Pancreas (tissue), 10 donors: ENCODE data around the gene ZNF775. TPM values are rescaled to one million over a fixed set of nuclear protein-coding genes. Genes with fewer than 3 reads are reported as not detected.

Experiments
- ATAC-seq, 4 donors: fragments of 200-7000 bp; cut with Tn5 transposase; one replicate each; pipeline versions ENCODE4 v1.8.0 to v1.9.1; 2020; ENCODE audit warnings: mild to moderate bottlenecking in 4 of 4, moderate library complexity in 4 of 4
- DNase-seq, 6 donors: peaks; one replicate each; pipeline ENCODE4 v3.0.0-alpha.2; 2020
- FAIRE-seq: peaks from 2 replicates; lab custom pipeline; 2012; peaks lifted over from hg19 to GRCh38; lab: Jason Lieb, UNC
- H3K27ac ChIP-seq, 4 donors: fragments of 200-600 bp; sonication (generic); 1 replicate in 3 of 4; 2 replicates in 1 of 4; pipeline versions ENCODE4 v1.5.0 to v1.8.0; 2020
- H3K27me3 ChIP-seq, 4 donors: fragments of 200-600 bp; one replicate each; pipeline ENCODE4 v1.8.0; 2021
- H3K36me3 ChIP-seq, 3 donors: fragments of 200-600 bp; sonication (generic) in 1 of 3; one replicate each; pipeline versions ENCODE4 v1.5.0 to v1.8.0; 2020 to 2021
- H3K4me1 ChIP-seq, 3 donors: fragments of 200-600 bp; one replicate each; pipeline ENCODE4 v1.8.0; 2021
- H3K4me3 ChIP-seq, 4 donors: fragments of 200-600 bp; sonication (generic) in 2 of 4; one replicate each; pipeline versions ENCODE4 v1.5.0 to v1.8.0; 2020 to 2021
- H3K9me3 ChIP-seq, 4 donors: fragments of 200-600 bp; one replicate each; pipeline ENCODE4 v1.8.0; 2021
- WGBS, 2 donors: extraction: QIAGEN DNeasy Blood & Tissue Kit; methylation state at CpG; one replicate each; pipeline ENCODE4 v1.1.7; 2013; 5-methylcytosine and 5-hydroxymethylcytosine counted together
- intact Hi-C, 3 donors: fragments of 100-400 bp; cut with DNase I; formaldehyde crosslinking; loops; one replicate each; pipeline versions ENCODE4 v1.11.1 to v1.14.2; 2022
- polyA plus RNA-seq, 2 donors: library from polyadenylated mRNA; stranded (reverse); fragments of 200-250 nt; gene quantifications; one replicate each; pipeline ENCODE4 v1.2.3, GENCODE V29; 2013
- total RNA-seq, 6 donors: library from RNA; stranded (reverse); fragmentation: NEBNext Ultra II Directional in 4 of 6; extraction: Animal tissue kit (Norgen Biotek cat#: 25700) in 4 of 6; gene quantifications; one replicate each; pipeline versions ENCODE4 v1.2.1 to v1.2.4, GENCODE V29; 2021 to 2023
- TF ChIP-seq, protein P1 (sequence below), 4 donors: fragments of 200-600 bp; sonication (generic) in 3 of 4; IDR thresholded peaks; one replicate each; pipeline versions ENCODE4 v1.5.0 to v1.8.0; 2021; ENCODE audit warnings: antibody characterized with exemption in 4 of 4
- donor health status: healthy with polysubstance abuse.
- donor health status: DM: no; HTN: no; CAD: no; lungs with moderate emphysema.
- donor health status: DM: no; HTN: no; CAD: no.
- donor health status: control.
- donor health status: control.
- donor health status: Bipolar disorder and iron deficiency.
- donor health status: DM: yes; HTN: yes; CAD: no.
- donor health status: DM: no; HTN: no; CAD: no.
- donor health status: DM: no; HTN: no; CAD: no.
- donor health status: DM: yes; HTN: yes; CAD: no.

ZNF775 gene
- total and polyA plus RNA-seq, 8 donors: 2.0 to 7.4 (median 2.9) TPM

- FAIRE-seq: no peak
Observed at GRCh38 chr7:150441524-150441923, 62.4 kb downstream of the ZNF775 start.

DNA sequence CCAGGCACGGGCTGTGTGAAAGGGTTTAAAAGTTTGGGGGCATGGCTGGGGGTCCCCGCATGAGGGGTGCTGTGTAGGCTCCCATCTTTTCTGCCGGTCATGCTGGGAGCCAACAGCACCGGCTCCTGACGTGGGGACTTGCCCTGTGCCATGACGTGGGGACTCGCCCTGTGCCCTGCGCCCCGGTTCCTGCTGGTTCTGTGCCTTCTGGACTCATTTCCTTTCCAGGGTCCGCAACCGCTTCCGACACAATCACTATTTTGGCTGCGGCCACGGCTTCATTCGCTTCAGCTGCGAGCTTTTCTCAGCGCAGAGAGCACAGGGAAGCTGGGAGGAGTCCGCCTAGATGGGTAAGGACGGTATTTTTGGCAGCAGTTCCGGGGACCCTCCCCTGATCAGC, 63.7 kb downstream of the ZNF775 start:
- FAIRE-seq (no peak), DNase-seq (no peak), ATAC-seq (no peak)
- Histone ChIP-seq H3K27ac (no peak overlapping the region), H3K27me3 (no peaks in the 10 kb centered on the region), H3K9me3 (no peaks in the 10 kb centered on the region), H3K4me1 (no peaks in the 10 kb centered on the region), H3K36me3 (no peaks in the 10 kb centered on the region), H3K4me3 (no peak overlapping the region)
- TF ChIP-seq, protein P1, sequence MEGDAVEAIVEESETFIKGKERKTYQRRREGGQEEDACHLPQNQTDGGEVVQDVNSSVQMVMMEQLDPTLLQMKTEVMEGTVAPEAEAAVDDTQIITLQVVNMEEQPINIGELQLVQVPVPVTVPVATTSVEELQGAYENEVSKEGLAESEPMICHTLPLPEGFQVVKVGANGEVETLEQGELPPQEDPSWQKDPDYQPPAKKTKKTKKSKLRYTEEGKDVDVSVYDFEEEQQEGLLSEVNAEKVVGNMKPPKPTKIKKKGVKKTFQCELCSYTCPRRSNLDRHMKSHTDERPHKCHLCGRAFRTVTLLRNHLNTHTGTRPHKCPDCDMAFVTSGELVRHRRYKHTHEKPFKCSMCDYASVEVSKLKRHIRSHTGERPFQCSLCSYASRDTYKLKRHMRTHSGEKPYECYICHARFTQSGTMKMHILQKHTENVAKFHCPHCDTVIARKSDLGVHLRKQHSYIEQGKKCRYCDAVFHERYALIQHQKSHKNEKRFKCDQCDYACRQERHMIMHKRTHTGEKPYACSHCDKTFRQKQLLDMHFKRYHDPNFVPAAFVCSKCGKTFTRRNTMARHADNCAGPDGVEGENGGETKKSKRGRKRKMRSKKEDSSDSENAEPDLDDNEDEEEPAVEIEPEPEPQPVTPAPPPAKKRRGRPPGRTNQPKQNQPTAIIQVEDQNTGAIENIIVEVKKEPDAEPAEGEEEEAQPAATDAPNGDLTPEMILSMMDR (IDR thresholded peaks at IDR 0.05): no peak
- intact Hi-C loops: no loop called here
- 92 to 94% methylated on average over 20 of the region's 20 CpGs for WGBS, 2 donors

More at GRCh38 chr7:150441524-150441923, 62.4 kb downstream of the ZNF775 start:
- Histone ChIP-seq H3K4me3 (no peak overlapping the region), H3K27ac (no peak overlapping the region), H3K4me1 (no peaks in the 10 kb centered on the region), H3K9me3 (no peaks in the 10 kb centered on the region), H3K27me3 (no peaks in the 10 kb centered on the region), H3K36me3 (no peaks in the 10 kb centered on the region)
- ATAC-seq (no peak), DNase-seq (no peak)
- TF ChIP-seq, protein P1 (IDR thresholded peaks at IDR 0.05): no peak
- intact Hi-C loops: no loop called here

DNA sequence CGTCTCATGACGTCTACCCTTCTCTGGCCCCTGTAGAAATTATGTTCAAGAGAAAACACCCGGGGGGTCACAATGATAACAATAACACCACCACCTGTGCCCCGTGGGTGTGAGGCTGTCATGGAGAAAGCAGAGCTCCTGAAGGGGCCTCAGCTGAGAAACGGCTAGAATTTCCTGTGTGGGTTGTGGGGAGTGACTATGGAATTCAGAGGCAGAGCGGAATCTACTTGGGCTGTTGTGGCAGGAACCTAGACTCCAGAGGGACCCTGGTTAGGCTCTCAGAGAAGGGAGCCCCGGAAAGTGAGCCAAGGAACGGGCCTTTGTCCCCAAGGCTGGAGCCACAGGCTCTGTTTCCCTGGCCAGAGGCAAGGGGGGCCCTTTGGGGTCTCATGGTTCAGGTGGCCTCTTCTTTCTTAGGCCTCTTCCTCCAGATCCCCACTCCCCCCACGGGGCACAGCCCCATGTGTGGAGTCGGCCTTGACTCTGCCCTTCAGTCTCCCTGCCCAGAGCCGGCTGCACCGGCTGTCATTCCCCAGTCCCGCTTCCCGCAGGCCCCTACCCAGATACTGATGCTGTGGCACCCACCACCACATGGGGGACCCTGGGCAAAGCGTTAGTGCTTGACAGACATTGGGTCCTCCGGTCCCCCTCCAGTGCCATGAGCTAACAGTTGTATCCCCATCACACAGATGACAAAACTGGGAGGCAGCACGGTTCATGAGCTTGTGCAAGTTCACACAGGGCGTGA, 64.8 kb downstream of the ZNF775 start:
- Histone ChIP-seq H3K27ac (no peak overlapping the region), H3K27me3 (no peaks in the 10 kb centered on the region), H3K4me1 (peaks cover 0 to 5% (median 0%) of the 10 kb centered on the region in 3 donors), H3K36me3 (no peaks in the 10 kb centered on the region), H3K4me3 (no peak overlapping the region), H3K9me3 (no peaks in the 10 kb centered on the region)
- 77 to 88% methylated on average over 18 of the region's 18 CpGs for WGBS, 2 donors
- intact Hi-C loops: no loop called here
- no peak for DNase-seq
- no peak for ATAC-seq
- FAIRE-seq: no peak
- TF ChIP-seq, protein P1 (IDR thresholded peaks at IDR 0.05): no peak

DNA sequence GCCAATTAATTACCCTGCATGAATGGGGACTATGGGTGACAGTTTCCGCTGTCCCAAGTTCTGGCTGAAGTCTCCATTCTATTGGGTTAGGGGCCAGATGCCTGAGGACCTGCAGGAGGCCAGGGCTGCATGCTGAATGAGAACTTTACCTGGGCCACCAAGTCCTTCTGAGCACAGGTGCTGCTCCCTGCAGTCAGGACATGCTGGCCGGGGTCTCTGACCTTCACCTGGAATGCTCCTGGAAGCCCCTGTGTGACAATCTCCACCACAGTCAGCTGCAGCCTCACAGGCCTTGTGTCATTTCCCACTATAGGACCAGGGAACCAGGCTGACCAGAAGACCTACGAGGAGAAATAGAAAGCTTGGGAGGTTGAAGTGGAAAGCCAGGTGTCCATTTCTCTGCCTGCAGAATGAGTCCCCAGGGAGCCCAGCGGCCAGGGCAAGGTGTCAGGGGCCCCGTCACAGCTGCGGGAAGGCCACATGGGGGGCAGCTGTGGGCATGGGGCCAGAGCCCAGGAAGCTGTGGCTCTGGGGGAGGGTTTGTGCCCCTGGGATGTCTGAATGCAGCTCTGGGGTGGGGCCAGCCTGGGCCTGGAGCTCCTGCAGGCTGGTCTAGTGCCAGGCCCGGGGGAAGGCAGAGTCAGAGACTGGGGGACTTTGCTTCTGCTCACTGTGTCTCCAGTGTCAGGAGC, 65.7 kb downstream of the ZNF775 start:
- intact Hi-C loops: no loop called here
- no peaks in the 10 kb centered on the region for H3K27me3 ChIP-seq
- FAIRE-seq (no peak), ATAC-seq (no peak), DNase-seq (no peak)
- H3K4me1 ChIP-seq: peaks cover 0 to 6% (median 0%) of the 10 kb centered on the region in 3 donors
- H3K4me3 ChIP-seq: no peak overlapping the region
- no peak overlapping the region for H3K27ac ChIP-seq
- WGBS, 2 donors: 79 to 82% methylated on average over 7 of the region's 7 CpGs
- H3K9me3 ChIP-seq: no peaks in the 10 kb centered on the region
- TF ChIP-seq, protein P1 (IDR thresholded peaks at IDR 0.05): no peak
- no peaks in the 10 kb centered on the region for H3K36me3 ChIP-seq
